Measurements from ENCODE around the gene GRIP1.
A peak's percentile ranks its signal among the peaks of the same experiment; 100 is the strongest.

GRIP1 gene

DNA sequence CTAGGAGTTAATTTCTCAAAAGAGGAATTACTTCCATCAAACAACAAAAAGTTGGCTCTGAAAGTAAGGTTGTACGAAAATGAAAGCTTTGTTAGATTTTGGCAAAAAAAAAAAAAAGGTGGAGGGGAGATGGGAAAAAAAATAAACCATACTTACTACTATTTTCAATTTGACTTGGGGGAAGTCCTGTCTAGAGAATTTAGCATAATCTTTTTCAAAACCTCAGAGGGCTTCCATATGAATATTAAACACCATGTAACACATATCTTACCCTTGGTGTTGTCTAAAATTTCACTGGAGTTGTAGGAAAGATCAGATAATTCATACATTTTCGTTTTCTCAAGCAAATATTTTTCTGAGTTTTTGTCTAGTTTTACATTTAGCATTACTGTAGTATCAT lies 17.5 kb downstream of the GRIP1 start:
- no peak overlapping the region for H3K4me3 ChIP-seq (replicated peaks in 1 of 2; ENCODE audit: low read depth in 2 of 2, low read length in 2 of 2)
- TF ChIP-seq, protein P1, sequence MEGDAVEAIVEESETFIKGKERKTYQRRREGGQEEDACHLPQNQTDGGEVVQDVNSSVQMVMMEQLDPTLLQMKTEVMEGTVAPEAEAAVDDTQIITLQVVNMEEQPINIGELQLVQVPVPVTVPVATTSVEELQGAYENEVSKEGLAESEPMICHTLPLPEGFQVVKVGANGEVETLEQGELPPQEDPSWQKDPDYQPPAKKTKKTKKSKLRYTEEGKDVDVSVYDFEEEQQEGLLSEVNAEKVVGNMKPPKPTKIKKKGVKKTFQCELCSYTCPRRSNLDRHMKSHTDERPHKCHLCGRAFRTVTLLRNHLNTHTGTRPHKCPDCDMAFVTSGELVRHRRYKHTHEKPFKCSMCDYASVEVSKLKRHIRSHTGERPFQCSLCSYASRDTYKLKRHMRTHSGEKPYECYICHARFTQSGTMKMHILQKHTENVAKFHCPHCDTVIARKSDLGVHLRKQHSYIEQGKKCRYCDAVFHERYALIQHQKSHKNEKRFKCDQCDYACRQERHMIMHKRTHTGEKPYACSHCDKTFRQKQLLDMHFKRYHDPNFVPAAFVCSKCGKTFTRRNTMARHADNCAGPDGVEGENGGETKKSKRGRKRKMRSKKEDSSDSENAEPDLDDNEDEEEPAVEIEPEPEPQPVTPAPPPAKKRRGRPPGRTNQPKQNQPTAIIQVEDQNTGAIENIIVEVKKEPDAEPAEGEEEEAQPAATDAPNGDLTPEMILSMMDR (IDR thresholded peaks at IDR 0.05; ENCODE audit: low read depth, low read length), result no peak
- DNase-seq (ENCODE audit: low read depth in 2 of 2), result no peak

DNA sequence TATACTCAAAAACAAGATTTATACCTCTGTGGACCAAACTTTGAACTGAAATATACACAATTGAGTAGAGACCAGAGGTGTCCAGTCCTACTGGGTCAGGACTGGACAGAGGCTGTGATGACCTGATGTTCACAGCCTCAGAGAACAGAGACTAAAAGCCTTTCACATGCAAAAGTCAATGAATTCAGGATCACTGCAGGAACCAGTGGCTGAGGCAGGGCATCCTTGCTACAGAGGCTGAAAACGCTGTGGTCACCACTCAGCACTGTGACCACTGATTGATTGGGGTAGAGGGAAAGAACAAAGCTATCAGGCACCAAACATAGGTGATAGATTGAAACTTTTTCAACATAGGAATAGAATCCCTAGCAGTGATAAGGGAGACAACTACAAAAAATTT lies 25.1 kb downstream of the GRIP1 start:
- no peak for DNase-seq (ENCODE audit: low read depth in 2 of 2)
- no peak overlapping the region for H3K4me3 ChIP-seq (replicated peaks in 1 of 2; ENCODE audit: low read depth in 2 of 2, low read length in 2 of 2)
- TF ChIP-seq, protein P1 (IDR thresholded peaks at IDR 0.05; ENCODE audit: low read depth, low read length), result no peak

DNA sequence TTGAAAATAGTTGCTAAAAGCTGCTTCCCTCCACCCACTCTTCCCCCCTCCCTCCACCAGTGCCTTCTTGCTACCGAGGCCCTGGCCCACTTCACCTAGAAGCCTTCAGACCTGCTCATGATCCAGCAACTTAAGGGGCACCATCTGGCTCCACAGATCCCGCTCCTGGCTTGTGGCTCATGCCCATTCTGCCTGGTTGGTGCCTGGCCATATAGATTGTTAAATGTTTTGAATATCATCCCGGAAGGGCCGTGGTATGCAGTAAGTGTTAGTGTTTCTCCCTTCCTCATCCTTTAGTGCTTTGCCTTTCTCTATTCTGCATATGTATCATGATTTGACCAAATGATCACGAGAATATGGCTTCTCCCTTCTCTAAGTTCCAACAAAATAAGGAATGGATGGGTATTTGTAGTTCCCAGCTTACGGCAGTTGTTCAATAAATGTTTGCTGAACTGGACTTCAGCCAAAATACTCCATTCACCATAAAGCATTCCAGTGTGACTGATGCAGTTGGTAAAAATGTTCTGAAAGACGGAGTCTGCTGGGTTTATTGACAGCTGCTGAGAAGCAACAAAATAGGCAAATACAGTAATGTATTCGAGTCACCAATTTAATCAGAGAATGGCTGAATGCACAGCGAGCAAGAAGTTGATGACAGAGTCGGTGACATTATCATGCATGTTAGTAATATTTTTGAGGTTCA lies 30.7 kb downstream of the GRIP1 start:
- no peak for DNase-seq (ENCODE audit: low read depth in 2 of 2)
- TF ChIP-seq, protein P1 (IDR thresholded peaks at IDR 0.05; ENCODE audit: low read depth, low read length), result no peak
- no peak overlapping the region for H3K4me3 ChIP-seq (replicated peaks in 1 of 2; ENCODE audit: low read depth in 2 of 2, low read length in 2 of 2)

GRCh38 chr12:66647034-66647691 lies 31.7 kb downstream of the GRIP1 start:
- peak; percentile 54 to 74 for DNase-seq (ENCODE audit: low read depth in 2 of 2)
- H3K4me3 ChIP-seq (replicated peaks in 1 of 2; ENCODE audit: low read depth in 2 of 2, low read length in 2 of 2), result no peak overlapping the region
- TF ChIP-seq, protein P1 (IDR thresholded peaks at IDR 0.05; ENCODE audit: low read depth, low read length), result no peak

- no peak for DNase-seq (ENCODE audit: low read depth in 2 of 2)
- TF ChIP-seq, protein P1 (IDR thresholded peaks at IDR 0.05; ENCODE audit: low read depth, low read length), result no peak
- H3K4me3 ChIP-seq (replicated peaks in 1 of 2; ENCODE audit: low read depth in 2 of 2, low read length in 2 of 2), result no peak overlapping the region
These were observed 34.7 kb downstream of the GRIP1 start for GRCh38 chr12:66644151-66644550.

GRCh38 chr12:66640691-66641460 lies 38.0 kb downstream of the GRIP1 start:
- DNase-seq (ENCODE audit: low read depth in 2 of 2), result no peak
- H3K4me3 ChIP-seq (replicated peaks in 1 of 2; ENCODE audit: low read depth in 2 of 2, low read length in 2 of 2), result no peak overlapping the region
- TF ChIP-seq, protein P1 (IDR thresholded peaks at IDR 0.05; ENCODE audit: low read depth, low read length), result no peak

All from cardiac fibroblast (primary cell).